GM13977 (cell line): ENCODE results near the gene STRA6.

Experiments
- DNase-seq: peaks from one replicate; pipeline ENCODE4 v3.0.0; 2012; ENCODE audit warnings: low spot score
- CTCF ChIP-seq: IDR thresholded peaks from 2 replicates; pipeline ENCODE4 v1.5.1; 2012; ENCODE audit warnings: mild to moderate bottlenecking, control low read depth; ENCODE audit not compliant: insufficient read depth; ENCODE audit errors: extremely low read depth, missing control alignments
- in situ Hi-C: fragments of 300-500 bp; cut with MboI; formaldehyde crosslinking; loops from one replicate; pipeline ENCODE4 v1.12.0; 2022; ENCODE audit warnings: low sequenced_read_pairs, low pct_unique_long_range_greater_than_20kb, mixed read lengths, inconsistent platforms; ENCODE audit not compliant: unreplicated experiment

The STRA6 gene

GRCh38 chr15:74220475-74221248 is 18.1 kb upstream of the STRA6 start:
- in situ Hi-C loops = no loop called here
- no peak for TF ChIP-seq CTCF
- no peak for DNase-seq

- no peak for TF ChIP-seq CTCF
- DNase-seq = no peak
These were observed 15.6 kb upstream of the STRA6 start for GRCh38 chr15:74217907-74218885.

GRCh38 chr15:74216949-74217348 is 14.4 kb upstream of the STRA6 start:
- in situ Hi-C loops = no loop called here
- no peak for DNase-seq
- no peak for TF ChIP-seq CTCF

More at GRCh38 chr15:74217907-74218885, 15.6 kb upstream of the STRA6 start:
- in situ Hi-C loops = no loop called here

GRCh38 chr15:74215958-74216357 is 13.4 kb upstream of the STRA6 start:
- no peak for DNase-seq
- in situ Hi-C loops = no loop called here
- TF ChIP-seq CTCF = no peak

- in situ Hi-C loops = no loop called here
- no peak for TF ChIP-seq CTCF
- no peak for DNase-seq
These were observed 11.9 kb upstream of the STRA6 start for GRCh38 chr15:74214324-74215021.

- in situ Hi-C loops = no loop called here
- DNase-seq = no peak
- no peak for TF ChIP-seq CTCF
These were observed 11.3 kb upstream of the STRA6 start for GRCh38 chr15:74213858-74214284.
